ENCODE results near the gene EPN2. TPM values are rescaled to one million over a fixed set of nuclear protein-coding genes. Genes with fewer than 3 reads are reported as not detected.

The EPN2 gene
- total RNA-seq, 6 donors from 2014 or later = 26.3 to 64.5 (median 47.9) TPM

- no peak for TF ChIP-seq POLR2A (IDR thresholded peaks at IDR 0.05)
- TF ChIP-seq CTCF (IDR thresholded peaks at IDR 0.05) = no peak
- no peak for TF ChIP-seq EP300 (IDR thresholded peaks at IDR 0.05)
- no peak for TF ChIP-seq POLR2AphosphoS5 (IDR thresholded peaks at IDR 0.05)
- DNase-seq = peak in 1 of 2 donors; percentile 17
- Histone ChIP-seq H3K9me3 (no peaks in the 10 kb centered on the region), H3K4me1 (peaks cover 5 to 13% (median 8%) of the 10 kb centered on the region in 4 donors), H3K27ac (no peak overlapping the region), H3K36me3 (no peaks in the 10 kb centered on the region), H3K27me3 (no peaks in the 10 kb centered on the region), H3K4me3 (no peak overlapping the region)
- no peak for ATAC-seq (ENCODE audit: low FRiP score in 2 of 2)
- 65 to 73% methylated on average over 5 to 7 of the region's 7 CpGs for WGBS, 2 donors
Measured at GRCh38 chr17:19342611-19343255, 105.6 kb downstream of the EPN2 start.

GRCh38 chr17:19343256-19343630 lies 106.1 kb downstream of the EPN2 start:
- Histone ChIP-seq H3K36me3 (no peaks in the 10 kb centered on the region), H3K4me3 (no peak overlapping the region), H3K27me3 (no peaks in the 10 kb centered on the region), H3K9me3 (no peaks in the 10 kb centered on the region), H3K4me1 (peaks cover 0 to 13% (median 3%) of the 10 kb centered on the region in 4 donors), H3K27ac (no peak overlapping the region)
- no peak for ATAC-seq (ENCODE audit: low FRiP score in 2 of 2)
- 84 to 90% methylated on average over 2 to 7 of the region's 7 CpGs for WGBS, 2 donors
- DNase-seq = peak in 1 of 2 donors; percentile 11
- TF ChIP-seq CTCF (IDR thresholded peaks at IDR 0.05) = no peak
- TF ChIP-seq POLR2AphosphoS5 (IDR thresholded peaks at IDR 0.05) = no peak
- TF ChIP-seq POLR2A (IDR thresholded peaks at IDR 0.05) = no peak
- no peak for TF ChIP-seq EP300 (IDR thresholded peaks at IDR 0.05)

- DNase-seq (no peak), ATAC-seq (ENCODE audit: low FRiP score in 2 of 2) (no peak)
- H3K4me1 ChIP-seq = peaks cover 0 to 13% (median 2%) of the 10 kb centered on the region in 4 donors
- no peak overlapping the region for H3K4me3 ChIP-seq
- no peaks in the 10 kb centered on the region for H3K36me3 ChIP-seq
- no peaks in the 10 kb centered on the region for H3K27me3 ChIP-seq
- 91% methylated on average over 11 of the region's 13 CpGs; no CpG with 5 or more reads in 1 of the 2 donors for WGBS, 2 donors
- H3K9me3 ChIP-seq = no peaks in the 10 kb centered on the region
- H3K27ac ChIP-seq = no peak overlapping the region
- no peak for TF ChIP-seq POLR2A (IDR thresholded peaks at IDR 0.05)
- no peak for TF ChIP-seq CTCF (IDR thresholded peaks at IDR 0.05)
- TF ChIP-seq EP300 (IDR thresholded peaks at IDR 0.05) = no peak
- no peak for TF ChIP-seq POLR2AphosphoS5 (IDR thresholded peaks at IDR 0.05)
Measured at GRCh38 chr17:19343671-19344151, 106.5 kb downstream of the EPN2 start.

- Histone ChIP-seq H3K4me3 (no peak overlapping the region), H3K27ac (no peak overlapping the region), H3K9me3 (no peaks in the 10 kb centered on the region), H3K27me3 (no peaks in the 10 kb centered on the region), H3K4me1 (peaks cover 0 to 13% (median 2%) of the 10 kb centered on the region in 4 donors), H3K36me3 (no peaks in the 10 kb centered on the region)
- TF ChIP-seq POLR2A (IDR thresholded peaks at IDR 0.05) = no peak
- TF ChIP-seq CTCF (IDR thresholded peaks at IDR 0.05) = no peak
- TF ChIP-seq EP300 (IDR thresholded peaks at IDR 0.05) = no peak
- no peak for TF ChIP-seq POLR2AphosphoS5 (IDR thresholded peaks at IDR 0.05)
- DNase-seq (peak; percentile 15 to 84), ATAC-seq (ENCODE audit: low FRiP score in 2 of 2) (no peak)
- WGBS, 2 donors = 80 to 94% methylated on average over 10 to 35 of the region's 40 CpGs
Measured at GRCh38 chr17:19344311-19345066, 107.3 kb downstream of the EPN2 start.
